ENCODE results near the gene SAMD11. TPM values are rescaled to one million over a fixed set of nuclear protein-coding genes. Genes with fewer than 3 reads are reported as not detected.

SAMD11 gene
- polyA plus RNA-seq, 1 of the 3 experiments (the other 2 are of a cell fraction) = 2.1 TPM

DNA sequence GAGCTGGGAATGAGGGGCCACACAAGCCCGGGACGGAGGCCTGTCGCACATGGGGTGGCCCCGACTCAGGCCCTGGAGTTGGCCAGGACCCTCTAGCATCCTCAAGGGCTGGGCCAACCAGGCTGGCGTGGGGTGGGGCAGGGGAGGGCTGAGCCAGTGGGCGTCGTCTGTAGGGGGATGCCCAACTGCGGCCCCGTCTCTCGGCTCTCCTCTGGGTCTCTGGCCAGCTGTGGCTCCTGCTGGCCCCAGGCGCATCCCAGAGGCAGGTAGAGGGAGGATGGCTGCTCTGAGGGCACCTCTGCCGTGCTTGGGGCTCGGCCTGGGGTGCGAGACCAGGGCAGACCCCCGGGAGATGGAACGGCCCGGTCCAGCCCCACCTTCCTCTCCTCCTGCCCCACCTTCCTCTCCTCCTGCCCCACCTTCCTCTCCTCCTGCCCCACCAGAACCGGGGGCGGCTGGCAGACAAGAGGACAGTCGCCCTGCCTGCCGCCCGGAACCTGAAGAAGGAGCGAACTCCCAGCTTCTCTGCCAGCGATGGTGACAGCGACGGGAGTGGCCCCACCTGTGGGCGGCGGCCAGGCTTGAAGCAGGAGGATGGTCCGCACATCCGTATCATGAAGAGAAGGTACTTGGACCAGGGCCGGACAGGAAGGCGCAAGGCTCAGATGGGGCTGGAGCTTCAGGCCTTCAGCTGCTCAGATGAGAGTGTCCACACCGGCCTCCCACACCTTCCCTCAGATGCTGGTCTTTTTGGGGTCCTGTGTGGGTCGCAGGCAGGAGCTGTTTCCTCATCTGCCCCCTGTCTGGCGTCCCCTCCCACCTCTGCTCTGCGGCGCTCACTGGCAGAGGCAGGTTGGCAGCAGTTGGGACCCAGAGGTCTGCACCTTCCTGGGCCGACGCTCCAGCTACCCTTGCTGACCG, 6.2 kb downstream of the SAMD11 start (continued):
- TF ChIP-seq RXRA (IDR thresholded peaks at IDR 0.05; ENCODE audit: borderline replicate concordance, low read depth) = no peak
- TF ChIP-seq, protein P1, sequence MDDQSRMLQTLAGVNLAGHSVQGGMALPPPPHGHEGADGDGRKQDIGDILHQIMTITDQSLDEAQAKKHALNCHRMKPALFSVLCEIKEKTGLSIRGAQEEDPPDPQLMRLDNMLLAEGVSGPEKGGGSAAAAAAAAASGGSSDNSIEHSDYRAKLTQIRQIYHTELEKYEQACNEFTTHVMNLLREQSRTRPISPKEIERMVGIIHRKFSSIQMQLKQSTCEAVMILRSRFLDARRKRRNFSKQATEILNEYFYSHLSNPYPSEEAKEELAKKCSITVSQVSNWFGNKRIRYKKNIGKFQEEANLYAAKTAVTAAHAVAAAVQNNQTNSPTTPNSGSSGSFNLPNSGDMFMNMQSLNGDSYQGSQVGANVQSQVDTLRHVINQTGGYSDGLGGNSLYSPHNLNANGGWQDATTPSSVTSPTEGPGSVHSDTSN (IDR thresholded peaks at IDR 0.05) = no peak

GRCh38 chr1:930633-931138, 7.0 kb downstream of the SAMD11 start:
- H3K27ac ChIP-seq (ENCODE audit: low read depth in 2 of 2, low read length in 1 of 2) = no peak overlapping the region
- H3K4me1 ChIP-seq (ENCODE audit: control insufficient read depth in 1 of 2, insufficient read depth in 2 of 2, low read depth in 1 of 2, low read length in 1 of 2) = peaks cover 0 to 8% of the 10 kb centered on the region in 2 experiments; a peak in 1 of 4 replicates
- H4K20me1 ChIP-seq (ENCODE audit: insufficient read depth) = 0 out of 2 replicates have a peak, but pooled peaks cover 7% of the 10 kb centered on the region
- H3K4me2 ChIP-seq = no peak overlapping the region
- no peak overlapping the region for H3K9ac ChIP-seq
- no peak overlapping the region for H3K4me3 ChIP-seq (ENCODE audit: low read depth in 2 of 2, low read length in 1 of 2)
- H3K9me2 ChIP-seq = no peaks in the 10 kb centered on the region
- no peaks in the 10 kb centered on the region for H3K27me3 ChIP-seq (ENCODE audit: insufficient read depth)
- no peak overlapping the region for H2AFZ ChIP-seq (ENCODE audit: low read depth)
- no peaks in the 10 kb centered on the region; the same call in 1 of the 2 replicates for H3K79me2 ChIP-seq (ENCODE audit: insufficient read depth)
- 81% methylated on average over 6 of the region's 18 CpGs for WGBS (ENCODE audit: low lambda C conversion rate)
- CTCF ChIA-PET = interaction anchor here (0.7 to 6.6 kb wide), 6 partner anchors 8 to 61 kb away, joined by 3 to 49 read pairs (median 10); no protein-coding TSS in a partner anchor
- POLR2A ChIA-PET = interaction anchor here (1.4 kb wide), 1 partner anchor 9 kb away, joined by 6 read pairs; no protein-coding TSS in a partner anchor
- H3K9me3 ChIP-seq = no peaks in the 10 kb centered on the region
- peaks cover 6% of the 10 kb centered on the region for H3F3A ChIP-seq (replicated peaks; ENCODE audit: insufficient read depth)
- DNase-seq = no peak
- TF ChIP-seq RFX5 (IDR thresholded peaks at IDR 0.05; ENCODE audit: low read length) (no peak), FOXM1 (IDR thresholded peaks at IDR 0.05; ENCODE audit: low read depth) (no peak), POLR2AphosphoS5 (IDR thresholded peaks at IDR 0.05; ENCODE audit: low read depth, low read length) (no peak), USF2 (IDR thresholded peaks at IDR 0.05; ENCODE audit: borderline replicate concordance, low read depth, low read length) (no peak), RCOR1 (IDR thresholded peaks at IDR 0.05; ENCODE audit: low read length) (no peak), TAF1 (IDR thresholded peaks at IDR 0.05; ENCODE audit: borderline replicate concordance, low read depth, low read length) (no peak), FOXJ3 (CRISPR knock-in tag; IDR thresholded peaks at IDR 0.05) (no peak), MXI1 (IDR thresholded peaks at IDR 0.05; ENCODE audit: low read depth, low read length) (no peak)
- TF ChIP-seq, protein P2, sequence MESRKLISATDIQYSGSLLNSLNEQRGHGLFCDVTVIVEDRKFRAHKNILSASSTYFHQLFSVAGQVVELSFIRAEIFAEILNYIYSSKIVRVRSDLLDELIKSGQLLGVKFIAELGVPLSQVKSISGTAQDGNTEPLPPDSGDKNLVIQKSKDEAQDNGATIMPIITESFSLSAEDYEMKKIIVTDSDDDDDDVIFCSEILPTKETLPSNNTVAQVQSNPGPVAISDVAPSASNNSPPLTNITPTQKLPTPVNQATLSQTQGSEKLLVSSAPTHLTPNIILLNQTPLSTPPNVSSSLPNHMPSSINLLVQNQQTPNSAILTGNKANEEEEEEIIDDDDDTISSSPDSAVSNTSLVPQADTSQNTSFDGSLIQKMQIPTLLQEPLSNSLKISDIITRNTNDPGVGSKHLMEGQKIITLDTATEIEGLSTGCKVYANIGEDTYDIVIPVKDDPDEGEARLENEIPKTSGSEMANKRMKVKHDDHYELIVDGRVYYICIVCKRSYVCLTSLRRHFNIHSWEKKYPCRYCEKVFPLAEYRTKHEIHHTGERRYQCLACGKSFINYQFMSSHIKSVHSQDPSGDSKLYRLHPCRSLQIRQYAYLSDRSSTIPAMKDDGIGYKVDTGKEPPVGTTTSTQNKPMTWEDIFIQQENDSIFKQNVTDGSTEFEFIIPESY (IDR thresholded peaks at IDR 0.05; ENCODE audit: borderline replicate concordance, low read depth) = no peak
- no peaks in the 10 kb centered on the region for H3K36me3 ChIP-seq (replicated peaks in 1 of 2; ENCODE audit: control insufficient read depth in 1 of 2, insufficient read depth in 2 of 2, low read length in 1 of 2)
